Keratinocyte (primary cell): ENCODE results near the gene CA5A. TPM values are rescaled to one million over a fixed set of nuclear protein-coding genes. Genes with fewer than 3 reads are reported as not detected.

Experiments used
- DNase-seq: peaks from one replicate; pipeline ENCODE4 v3.0.0-alpha.2; 2011; ENCODE audit warnings: low read depth, missing footprints, low spot score
- FAIRE-seq: peaks from 2 replicates; lab custom pipeline; 2011; peaks lifted over from hg19 to GRCh38; lab: Jason Lieb, UNC
- H2AFZ ChIP-seq: 2 replicates; pipeline ENCODE4 v1.6.0; 2012; ENCODE audit warnings: low read length, control low read depth, inconsistent platforms; ENCODE audit not compliant: control insufficient read depth
- H3K27ac ChIP-seq: 2 replicates; pipeline ENCODE4 v1.5.1; 2011; ENCODE audit warnings: low read length; ENCODE audit not compliant: control insufficient read depth, insufficient read depth
- H3K27me3 ChIP-seq: 3 replicates; pipeline ENCODE4 v1.6.0; 2011; ENCODE audit warnings: low read length; ENCODE audit not compliant: control insufficient read depth, insufficient read depth; ENCODE audit errors: extremely low read depth
- H3K36me3 ChIP-seq, 2 experiments: 2 replicates in 1 of 2; 3 replicates in 1 of 2; pipeline ENCODE4 v1.5.1; 2011; ENCODE audit warnings: low read length in 2 of 2, mild to moderate bottlenecking in 1 of 2; ENCODE audit not compliant: control insufficient read depth in 2 of 2, insufficient read depth in 2 of 2; ENCODE audit errors: extremely low read depth in 1 of 2
- H3K4me1 ChIP-seq: 3 replicates; pipeline ENCODE4 v1.5.1; 2011; ENCODE audit warnings: low read length; ENCODE audit not compliant: control insufficient read depth, insufficient read depth; ENCODE audit errors: extremely low read depth
- H3K4me2 ChIP-seq: 3 replicates; pipeline ENCODE4 v1.6.0; 2011; ENCODE audit warnings: low read depth, low read length; ENCODE audit not compliant: control insufficient read depth, insufficient read depth; ENCODE audit errors: extremely low read depth
- H3K4me3 ChIP-seq, 3 experiments: fragments of 200-600 bp in 1 of 3; sonication (generic) in 1 of 3; 2 replicates in 2 of 3; 3 replicates in 1 of 3; pipeline ENCODE4 v1.5.1; 2011 to 2016; ENCODE audit warnings: low read length in 3 of 3, mild to moderate bottlenecking in 3 of 3, control low read depth in 2 of 3, inconsistent platforms in 1 of 3, low read depth in 1 of 3, mixed read lengths in 1 of 3, mixed run types in 1 of 3, moderate library complexity in 1 of 3; ENCODE audit not compliant: control insufficient read depth in 2 of 3, insufficient read depth in 2 of 3; ENCODE audit errors: extremely low read depth in 1 of 3
- H3K79me2 ChIP-seq: 2 replicates; pipeline ENCODE4 v1.6.0; 2012; ENCODE audit warnings: low read length; ENCODE audit not compliant: control insufficient read depth, insufficient read depth
- H3K9ac ChIP-seq: 3 replicates; pipeline ENCODE4 v1.6.0; 2011; ENCODE audit warnings: low read length; ENCODE audit not compliant: control insufficient read depth, insufficient read depth; ENCODE audit errors: extremely low read depth
- H3K9me1 ChIP-seq: 3 replicates; pipeline ENCODE4 v1.6.0; 2011; ENCODE audit warnings: low read length; ENCODE audit not compliant: control insufficient read depth, insufficient read depth; ENCODE audit errors: extremely low read depth
- H3K9me3 ChIP-seq: 2 replicates; pipeline ENCODE4 v1.5.1; 2012; ENCODE audit warnings: low read depth, low read length; ENCODE audit not compliant: control insufficient read depth
- H4K20me1 ChIP-seq: 3 replicates; pipeline ENCODE4 v1.6.0; 2011; ENCODE audit warnings: low read length; ENCODE audit not compliant: control insufficient read depth, insufficient read depth; ENCODE audit errors: extremely low read depth
- CTCF ChIP-seq, 3 experiments: IDR thresholded peaks in 1 of 3; conservative IDR thresholded peaks in 1 of 3; optimal IDR thresholded peaks in 1 of 3; 2 replicates in 2 of 3; 3 replicates in 1 of 3; pipeline versions ENCODE3 to v1.5.1; 2011; ENCODE audit warnings: low read length in 3 of 3, mild to moderate bottlenecking in 3 of 3, moderate library complexity in 2 of 3, control low read depth in 1 of 3, inconsistent platforms in 1 of 3; ENCODE audit not compliant: insufficient read depth in 2 of 3; ENCODE audit errors: extremely low read depth in 1 of 3
- EZH2 ChIP-seq: IDR thresholded peaks from one replicate; pipeline ENCODE4 v1.6.1; 2012; ENCODE audit warnings: inconsistent platforms, mild to moderate bottlenecking, low read length, moderate library complexity
- dilution Hi-C: fragments of 300-500 bp; cut with MboI; formaldehyde crosslinking; loops from one replicate; pipeline ENCODE4 v1.7.0; 2020; ENCODE audit warnings: low sequenced_read_pairs; ENCODE audit not compliant: extremely low pct_ligation_motif_present
- polyA plus RNA-seq, 5 experiments: library from polyadenylated mRNA; depleted of rRNA in 3 of 5; stranded (reverse) in 3 of 5; stranded (forward) in 1 of 5; unstranded in 1 of 5; fragments of >200 nt; gene quantifications; 1 replicate in 1 of 5; 2 replicates in 3 of 5; 3 replicates in 1 of 5; pipeline versions ENCODE4 v1.2.1 to v1.2.3, GENCODE V29; 2011 to 2012; ENCODE audit warnings: missing spikeins in 2 of 5, low read depth in 1 of 5, low replicate concordance in 1 of 5

Gene CA5A
- polyA plus RNA-seq, 1 donor (not counting 4 experiments of a cell fraction or from before 2014, with no cell fraction given): not detected

DNA sequence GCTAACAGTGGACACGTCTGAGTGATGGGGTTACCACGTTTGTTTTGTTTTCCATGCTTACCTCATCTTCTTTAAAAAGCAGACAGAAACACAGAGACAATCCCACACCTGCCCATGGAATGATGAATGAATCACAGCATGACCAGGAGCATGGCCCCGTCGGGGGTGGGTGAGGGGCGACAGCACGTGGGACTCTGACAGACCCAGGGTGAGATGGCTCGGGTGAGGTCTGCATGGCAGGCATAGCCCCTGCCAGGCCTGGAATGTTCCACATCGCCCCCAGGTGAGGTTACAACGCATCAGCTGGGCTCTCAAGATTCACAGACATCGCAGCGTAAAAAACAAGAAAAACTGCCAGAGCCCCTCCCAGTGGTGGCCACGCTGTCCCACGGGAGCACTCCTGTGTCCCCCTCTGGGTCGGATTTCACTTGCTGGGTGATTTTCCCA lies 85.2 kb downstream of the CA5A start:
- Histone ChIP-seq H3K27ac (peak overlapping the region; percentile 63), H3K4me1 (peaks cover 51% of the 10 kb centered on the region), H3K9me3 (no peaks in the 10 kb centered on the region), H3K9me1 (peaks cover 5% of the 10 kb centered on the region), H3K9ac (peak overlapping the region; percentile 18), H3K27me3 (no peaks in the 10 kb centered on the region), H3K79me2 (peaks cover 96% of the 10 kb centered on the region), H4K20me1 (peaks cover 64% of the 10 kb centered on the region), H3K4me3 (no peak overlapping the region), H3K36me3 (peaks cover 35 to 82% of the 10 kb centered on the region in 2 experiments), H3K4me2 (no peak overlapping the region), H2AFZ (no peak overlapping the region)
- no peak for FAIRE-seq
- DNase-seq: no peak
- no peak for TF ChIP-seq EZH2
- TF ChIP-seq CTCF (optimal IDR thresholded peaks at IDR 0.05 in 1 of 3, IDR thresholded peaks at IDR 0.05 in 1 of 3, conservative IDR thresholded peaks at IDR 0.05 in 1 of 3; ENCODE audit: extremely low read depth in 1 of 3, insufficient read depth in 2 of 3, low read length in 3 of 3): no peak
- dilution Hi-C loops: no loop called here

DNA sequence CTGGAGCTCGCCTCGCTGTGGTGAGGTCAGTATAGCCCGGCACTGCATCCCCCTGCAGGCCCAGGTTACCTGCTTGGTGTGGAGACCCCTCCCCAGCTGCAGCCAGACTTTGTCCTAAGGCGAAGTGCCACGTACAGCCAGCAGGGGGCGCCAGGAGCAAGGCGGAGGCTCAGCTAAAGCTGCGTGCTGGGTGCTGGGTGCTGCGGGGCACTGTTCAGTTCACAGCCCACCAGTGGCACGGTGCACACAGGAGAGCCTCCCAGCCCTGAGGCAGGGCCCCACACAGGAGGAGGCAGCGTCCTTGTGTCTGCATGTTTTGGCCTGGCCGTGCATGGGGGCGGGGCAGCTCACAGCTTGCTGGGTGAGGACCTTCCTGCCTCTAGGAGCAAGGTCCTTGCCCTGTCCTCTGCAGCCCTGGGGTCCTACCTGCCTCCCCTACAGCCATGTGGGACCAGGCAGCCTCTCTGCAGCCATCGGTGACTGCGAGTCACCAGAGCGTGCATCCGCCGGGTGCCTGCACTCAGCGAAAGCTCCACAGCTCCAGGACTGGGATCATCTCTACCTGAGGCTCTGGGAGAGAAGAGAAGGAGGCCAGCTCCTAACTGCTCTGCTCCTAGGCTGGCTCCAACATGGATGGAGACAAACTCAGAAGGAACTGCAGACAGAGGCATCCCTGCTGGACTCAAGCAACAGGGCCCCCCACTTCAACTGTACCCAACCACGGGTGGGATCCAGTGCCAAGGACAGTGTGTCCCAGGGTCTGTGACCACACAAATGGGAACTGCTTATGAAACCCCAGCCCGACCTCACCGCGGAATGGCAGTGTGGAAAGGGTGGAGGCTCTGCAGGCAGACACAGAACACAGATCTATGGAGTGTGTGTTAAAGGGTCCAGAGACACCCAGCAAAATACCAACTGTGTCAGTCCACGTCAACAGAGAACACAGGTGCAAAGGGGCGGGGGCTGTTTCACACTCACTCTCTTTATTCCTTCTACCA lies 86.0 kb downstream of the CA5A start:
- no peak for DNase-seq
- Histone ChIP-seq H3K4me1 (peaks cover 46% of the 10 kb centered on the region), H4K20me1 (peaks cover 63% of the 10 kb centered on the region), H3K79me2 (peaks cover 96% of the 10 kb centered on the region), H3K4me2 (no peak overlapping the region), H3K9me1 (peaks cover 5% of the 10 kb centered on the region), H3K36me3 (peaks cover 38 to 80% of the 10 kb centered on the region in 2 experiments), H3K9me3 (no peaks in the 10 kb centered on the region), H3K9ac (peak overlapping the region; percentile 18), H2AFZ (no peak overlapping the region), H3K27ac (peak overlapping the region; percentile 63), H3K4me3 (no peak overlapping the region), H3K27me3 (no peaks in the 10 kb centered on the region)
- dilution Hi-C loops: no loop called here
- TF ChIP-seq CTCF (optimal IDR thresholded peaks at IDR 0.05 in 1 of 3, IDR thresholded peaks at IDR 0.05 in 1 of 3, conservative IDR thresholded peaks at IDR 0.05 in 1 of 3; ENCODE audit: extremely low read depth in 1 of 3, insufficient read depth in 2 of 3, low read length in 3 of 3) (peak; percentile 91 to 96 (median 94)), EZH2 (no peak)
- FAIRE-seq: no peak
